Fibroblast of lung (primary cell): ENCODE data around the gene ZNF384.

Experiments
- CTCF ChIP-seq, 2 donors: IDR thresholded peaks in 1 of 2; conservative IDR thresholded peaks in 1 of 2; 1 replicate in 1 of 2; 2 replicates in 1 of 2; pipeline ENCODE4 v1.5.1; 2011 to 2012; ENCODE audit warnings: low read length in 2 of 2, control low read depth in 1 of 2, inconsistent platforms in 1 of 2, low read depth in 1 of 2, mild to moderate bottlenecking in 1 of 2
- EZH2 ChIP-seq: IDR thresholded peaks from 2 replicates; pipeline ENCODE4 v1.5.1; 2012; ENCODE audit warnings: low read length, control low read depth, mild to moderate bottlenecking; ENCODE audit errors: missing control alignments

GRCh38 chr12:6723607-6724408 is 34.6 kb upstream of the ZNF384 start, which contains the start of gene COPS7A:
- TF ChIP-seq CTCF (conservative IDR thresholded peaks at IDR 0.05 in 1 of 2, IDR thresholded peaks at IDR 0.05 in 1 of 2; ENCODE audit: low read depth in 1 of 2, low read length in 2 of 2) (no peak), EZH2 (no peak)
